ENCODE results near the gene NIPAL1.

The NIPAL1 gene

DNA sequence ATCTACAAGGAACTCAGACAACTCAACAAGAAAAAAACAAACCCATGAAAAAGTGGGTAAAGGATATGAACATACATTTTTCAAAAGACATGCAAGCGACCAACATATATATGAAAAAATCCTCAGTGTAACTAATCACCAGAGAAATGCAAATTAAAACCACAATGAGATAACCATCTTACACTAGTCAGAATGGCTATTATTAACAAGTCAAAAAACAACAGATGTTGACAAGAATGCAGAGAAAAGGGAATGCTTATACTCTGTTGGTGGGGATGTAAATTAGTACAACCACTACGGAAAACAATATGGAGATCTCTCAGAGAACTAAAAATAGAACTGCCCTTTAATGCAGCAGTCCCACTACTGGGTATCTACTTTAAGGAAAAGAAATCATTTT lies 12.1 kb downstream of the NIPAL1 start:
- no peak for DNase-seq

DNA sequence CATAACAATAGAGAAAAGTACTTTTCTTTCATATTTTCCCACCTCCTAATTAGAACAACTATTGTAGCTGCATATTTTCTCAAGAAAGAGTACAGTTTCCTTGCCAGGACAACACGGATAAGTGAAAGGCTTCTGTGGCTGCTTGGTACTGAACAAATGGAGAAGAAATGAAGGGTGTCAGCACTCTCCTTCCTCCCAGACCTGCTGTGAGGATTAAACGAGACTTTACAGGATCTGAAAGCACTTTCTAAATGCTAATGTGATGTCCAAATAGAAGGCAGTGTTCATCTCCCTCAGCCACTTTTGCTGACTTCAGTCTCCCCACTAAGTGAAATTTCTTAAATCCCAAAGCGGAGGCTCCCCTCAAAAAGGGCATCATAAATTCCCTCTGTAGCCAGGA lies 13.9 kb downstream of the NIPAL1 start:
- no peak for DNase-seq

DNA sequence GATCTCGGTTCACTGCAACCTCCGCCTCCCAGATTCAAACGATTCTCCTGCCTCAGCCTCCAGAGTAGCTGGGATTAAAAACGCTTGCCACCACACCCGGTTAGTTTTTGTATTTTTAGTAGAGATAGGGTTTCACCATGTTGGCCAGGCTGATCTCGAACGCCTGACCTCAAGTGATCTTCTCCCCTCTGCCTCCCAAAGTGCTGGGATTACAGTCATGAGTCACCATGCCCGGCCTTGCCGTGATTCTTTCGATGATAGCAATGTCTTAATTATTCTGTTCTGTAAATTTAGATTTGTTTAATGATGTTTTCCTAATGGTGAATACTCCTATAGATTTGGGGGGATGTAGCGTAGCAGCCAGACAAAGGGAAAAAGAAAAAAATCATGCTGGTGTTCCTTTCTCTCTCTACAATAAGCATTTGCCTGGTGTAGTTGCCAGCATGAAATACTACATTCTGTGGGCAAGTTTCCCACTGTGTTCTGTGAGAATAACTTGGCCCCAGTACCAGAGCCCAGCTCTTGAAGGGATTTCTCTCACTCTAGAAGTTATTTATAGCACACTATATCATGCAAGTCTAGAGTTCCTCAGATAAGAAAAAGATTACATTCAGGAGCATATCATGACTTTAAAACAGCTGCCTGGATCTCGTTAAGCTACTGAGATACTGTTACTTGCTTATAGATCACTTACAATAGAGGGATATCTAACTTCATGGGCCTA lies 15.4 kb downstream of the NIPAL1 start:
- DNase-seq, result no peak

DNA sequence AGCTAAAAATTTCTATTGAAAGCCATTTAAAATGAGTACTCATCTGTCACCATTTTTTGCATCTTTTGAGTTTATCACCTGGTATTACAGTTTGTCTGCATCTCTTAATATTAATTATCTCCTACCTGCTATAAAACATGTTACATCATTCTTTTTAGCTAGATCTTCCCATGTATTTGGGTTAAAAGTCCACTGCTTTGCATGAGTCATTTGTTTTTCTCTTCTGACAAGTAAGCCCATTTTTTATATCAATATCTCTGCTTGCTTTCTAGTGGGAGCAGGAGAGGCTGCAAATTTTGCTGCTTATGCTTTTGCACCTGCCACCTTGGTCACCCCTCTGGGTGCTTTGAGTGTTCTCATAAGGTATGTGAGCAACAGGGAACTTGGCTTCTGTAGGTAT lies 16.1 kb downstream of the NIPAL1 start:
- no peak for DNase-seq

DNA sequence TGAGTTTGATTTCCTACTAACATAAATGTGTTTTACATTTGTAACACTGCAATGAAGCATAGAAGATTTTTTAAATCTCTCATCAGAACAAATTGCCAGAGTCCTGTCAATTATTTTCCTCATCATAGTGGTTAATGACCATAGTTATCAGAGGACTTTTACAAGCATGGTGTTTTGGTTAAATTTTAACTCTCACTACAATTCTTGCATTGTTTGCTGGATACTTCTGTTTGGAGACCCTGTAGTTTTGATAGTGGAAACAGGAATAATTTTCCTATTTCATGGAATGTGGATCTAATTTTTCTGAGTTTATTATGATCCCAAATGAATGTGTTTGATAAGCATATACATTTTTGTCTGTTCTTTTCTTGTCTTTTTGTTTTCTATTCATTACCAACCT lies 16.8 kb downstream of the NIPAL1 start:
- DNase-seq, result no peak

DNA sequence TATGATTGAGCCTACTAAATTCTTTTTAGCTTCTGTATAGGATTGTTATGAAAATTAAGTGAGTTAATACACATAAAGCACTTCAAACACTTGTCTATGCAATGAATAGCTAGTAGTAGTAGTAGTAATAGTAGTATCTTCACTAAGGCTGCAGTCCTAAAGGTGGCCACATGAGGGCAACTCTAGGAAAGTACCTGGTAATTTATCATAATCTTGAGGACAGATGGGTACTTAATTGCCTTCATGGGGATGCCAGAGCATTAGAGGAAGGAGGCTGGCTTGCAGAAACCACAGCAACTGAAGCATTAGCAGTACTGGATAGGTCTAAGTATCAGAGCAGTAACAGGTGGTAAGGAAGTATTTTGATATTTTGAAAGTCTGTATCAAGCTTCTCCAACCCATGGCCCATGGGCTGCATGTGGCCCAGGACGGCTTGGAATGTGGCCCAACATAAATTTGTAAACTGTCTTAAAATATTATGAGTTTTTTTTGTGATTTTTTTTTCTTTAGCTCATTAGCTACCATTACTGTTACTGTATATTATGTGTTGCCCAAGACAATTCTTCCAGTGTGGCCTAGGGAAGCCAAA lies 17.3 kb downstream of the NIPAL1 start:
- DNase-seq, result peak; percentile 62

DNA sequence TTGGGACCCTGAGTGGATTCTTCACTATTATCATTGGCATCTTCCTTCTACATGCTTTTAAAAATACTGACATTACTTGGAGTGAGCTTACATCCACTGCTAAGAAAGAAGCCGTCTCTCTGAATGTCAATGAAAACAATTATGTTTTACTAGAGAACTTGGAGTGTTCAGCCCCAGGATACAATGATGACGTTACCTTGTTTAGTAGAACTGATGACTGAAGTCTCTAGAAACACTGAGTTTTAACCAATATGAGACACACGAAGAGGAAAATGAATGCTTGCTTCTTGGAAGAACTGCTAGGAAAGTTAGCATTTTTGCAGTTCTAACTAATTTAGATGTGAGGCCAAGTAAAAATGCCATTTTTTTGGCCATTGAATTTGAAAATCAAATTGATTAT lies 19.4 kb downstream of the NIPAL1 start:
- DNase-seq, result no peak

DNA sequence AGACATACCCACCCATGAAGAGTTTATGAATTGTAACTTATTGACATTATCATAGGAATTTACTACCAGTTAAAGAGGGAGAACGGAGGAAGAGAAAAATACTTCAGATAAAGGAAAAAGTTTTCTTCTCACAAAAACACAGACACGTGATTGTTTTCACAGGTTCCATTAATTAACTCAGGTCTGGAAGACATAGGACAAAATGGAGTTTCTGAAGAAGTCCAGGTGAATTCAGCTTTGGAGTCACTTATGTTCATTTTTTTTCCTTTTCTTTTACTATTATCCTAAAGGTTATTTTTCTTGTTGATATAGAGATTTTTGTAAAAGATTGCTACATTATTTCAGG lies 20.5 kb downstream of the NIPAL1 start:
- DNase-seq, result no peak

DNA sequence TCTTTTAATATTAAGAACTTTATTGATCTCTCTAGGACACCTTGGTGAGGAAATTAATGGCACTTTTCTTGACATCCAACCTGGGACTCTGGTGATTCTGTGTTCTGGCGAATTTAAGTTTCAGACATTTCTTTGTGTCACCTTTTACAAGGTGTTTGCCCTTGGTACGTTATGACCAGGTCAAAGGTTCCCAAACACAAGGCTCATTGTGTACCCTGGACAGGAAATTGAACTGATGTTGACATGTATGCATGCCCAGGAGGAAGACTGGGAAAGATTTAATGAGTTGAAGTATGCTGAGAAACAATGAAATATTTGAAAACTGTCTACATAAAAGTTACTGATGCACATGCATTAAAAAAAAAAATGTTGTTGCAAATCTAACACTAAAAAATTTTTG lies 22.1 kb downstream of the NIPAL1 start:
- no peak for DNase-seq

DNA sequence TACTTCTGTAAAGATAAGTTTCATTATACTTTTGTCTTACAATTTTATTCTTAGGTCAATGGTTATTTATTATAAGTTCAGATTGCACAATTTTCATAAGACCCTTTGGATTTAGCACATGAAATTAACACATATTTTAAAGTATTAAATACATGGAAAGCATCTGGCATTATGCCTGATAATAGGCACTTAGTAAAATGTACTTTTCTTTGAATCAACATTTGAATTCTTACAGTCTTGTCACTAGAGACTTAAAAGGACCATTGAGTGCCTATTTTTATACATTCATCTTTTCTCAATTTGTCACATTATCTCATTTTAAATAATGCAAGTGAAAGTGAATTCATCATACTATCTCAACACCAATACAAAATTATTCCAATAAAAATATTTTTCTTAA lies 23.0 kb downstream of the NIPAL1 start:
- DNase-seq, result no peak

DNA sequence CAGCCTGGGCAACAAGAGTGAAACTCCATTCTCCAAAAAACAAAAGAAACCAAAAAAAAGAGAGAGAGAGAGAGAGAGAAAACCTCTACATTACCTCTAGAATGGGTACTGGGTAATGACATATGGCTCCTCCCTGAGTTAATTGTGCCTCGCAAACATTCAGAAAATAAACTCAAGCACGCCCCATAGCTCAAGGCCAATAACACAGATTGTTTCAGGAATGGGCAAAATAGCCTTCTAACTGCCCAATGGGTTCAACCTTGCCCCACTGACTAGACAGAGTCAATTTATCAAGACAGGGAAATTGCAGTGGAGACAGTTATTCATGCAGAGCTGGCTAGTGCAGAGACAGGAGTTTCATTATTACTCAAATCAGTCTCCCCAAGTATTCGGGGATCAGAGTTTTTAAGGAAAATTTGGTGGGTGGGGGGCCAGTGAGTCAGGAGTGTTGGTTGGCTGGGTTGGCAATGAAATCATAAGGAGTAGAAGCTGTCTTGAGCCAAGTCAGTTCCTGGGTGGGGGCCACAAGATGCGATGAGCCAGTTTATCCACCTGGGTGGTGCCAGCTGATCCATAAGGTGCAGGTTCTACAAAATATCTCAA lies 25.1 kb downstream of the NIPAL1 start:
- DNase-seq, result no peak

DNA sequence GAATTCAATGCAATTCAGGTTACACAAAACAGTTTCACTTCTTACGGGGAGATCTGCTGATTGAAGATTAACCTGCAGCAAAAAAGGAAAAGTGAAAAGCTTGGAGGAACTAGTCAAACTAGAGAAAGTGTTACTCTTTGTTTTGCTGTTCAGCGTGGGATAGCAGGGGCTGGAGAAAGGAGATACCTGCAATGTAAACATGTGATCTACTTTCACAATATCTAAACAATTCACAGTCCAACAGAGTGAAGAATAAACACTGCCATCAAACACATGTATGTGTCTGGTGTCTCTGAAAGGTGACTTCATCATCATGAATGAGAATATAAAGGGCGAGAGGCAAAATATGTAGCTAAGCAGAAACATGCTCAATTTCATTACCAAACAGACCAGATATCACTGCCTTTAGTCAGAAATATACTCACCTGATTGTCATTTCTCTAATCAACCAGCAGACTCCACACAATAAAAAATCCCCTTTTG lies 26.4 kb downstream of the NIPAL1 start:
- no peak for DNase-seq

DNA sequence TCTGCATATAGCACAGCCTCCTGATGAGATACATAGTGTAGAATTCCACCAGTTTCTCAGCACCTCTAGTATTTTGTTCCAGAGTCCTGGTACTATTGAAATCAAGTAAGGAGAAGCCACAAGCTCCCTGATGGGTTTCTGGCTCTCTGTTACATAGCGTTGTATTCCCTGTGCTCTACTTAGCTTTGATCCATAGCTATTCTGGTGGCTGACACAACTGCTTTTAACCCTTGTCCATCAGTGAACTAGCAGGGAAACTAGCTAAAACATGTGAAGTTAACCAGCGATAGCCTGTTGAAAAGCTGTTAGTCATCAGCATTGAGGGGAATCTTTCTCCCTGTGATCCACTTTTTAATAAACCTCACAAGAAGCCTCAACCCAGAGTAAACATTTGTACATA lies 26.9 kb downstream of the NIPAL1 start:
- no peak for DNase-seq

DNA sequence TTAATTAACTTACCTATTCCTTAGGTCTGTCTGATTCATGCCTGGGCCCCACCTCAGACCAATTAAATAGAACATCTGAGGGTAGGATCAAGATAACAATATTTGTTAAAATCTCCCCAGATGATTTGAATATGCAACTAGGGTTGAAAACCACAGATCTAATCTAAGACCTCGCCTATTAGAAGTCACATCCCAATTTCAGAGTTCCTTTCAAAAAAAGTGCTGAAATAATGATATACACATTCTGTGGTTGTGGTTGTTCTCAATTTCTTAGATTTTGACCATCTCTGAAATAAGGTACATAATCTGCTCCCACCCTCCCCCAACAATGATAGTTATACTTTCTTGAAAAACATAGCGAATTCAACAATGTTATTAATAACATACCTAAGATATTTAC lies 27.7 kb downstream of the NIPAL1 start:
- no peak for DNase-seq

DNA sequence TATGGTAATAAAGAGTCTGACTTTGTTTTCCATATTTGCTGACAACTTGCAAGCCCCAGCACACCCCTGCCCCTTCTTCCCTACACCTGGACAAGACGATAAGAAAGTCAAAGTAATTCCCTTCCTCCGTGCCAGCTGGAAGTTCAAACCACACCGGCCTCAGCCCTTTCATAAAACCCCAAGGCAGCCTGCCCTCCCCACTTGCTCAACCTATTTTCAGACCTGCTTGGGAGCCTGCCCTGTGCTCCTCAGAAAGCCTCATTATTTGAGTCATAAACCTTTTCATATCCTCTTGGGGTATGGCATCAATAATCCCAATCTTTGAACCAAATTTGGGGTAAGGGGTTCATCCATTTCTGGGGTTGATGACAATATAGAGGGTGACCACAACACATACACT lies 29.5 kb downstream of the NIPAL1 start:
- no peak for DNase-seq

DNA sequence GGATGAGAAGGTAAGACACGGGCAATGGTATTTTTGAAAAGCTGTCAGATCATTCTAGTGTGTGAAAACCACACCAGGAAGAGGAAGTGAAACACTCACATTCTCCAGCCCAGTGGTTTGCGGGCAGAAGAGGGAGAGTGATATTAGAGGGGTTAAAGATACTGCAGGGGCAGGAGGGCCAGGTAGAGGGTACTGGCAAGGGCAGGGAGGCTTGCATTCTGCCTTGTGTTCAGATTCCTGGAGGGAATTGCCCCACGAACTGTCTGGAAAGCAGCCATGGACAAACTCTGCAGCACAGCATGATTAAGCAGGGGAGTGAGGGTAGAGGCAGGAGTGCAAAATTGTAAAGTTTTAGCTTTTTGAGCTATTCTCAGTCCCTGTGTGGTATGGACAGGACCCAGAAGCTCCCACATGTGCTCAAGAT lies 30.9 kb downstream of the NIPAL1 start:
- DNase-seq, result peak; percentile 58

DNA sequence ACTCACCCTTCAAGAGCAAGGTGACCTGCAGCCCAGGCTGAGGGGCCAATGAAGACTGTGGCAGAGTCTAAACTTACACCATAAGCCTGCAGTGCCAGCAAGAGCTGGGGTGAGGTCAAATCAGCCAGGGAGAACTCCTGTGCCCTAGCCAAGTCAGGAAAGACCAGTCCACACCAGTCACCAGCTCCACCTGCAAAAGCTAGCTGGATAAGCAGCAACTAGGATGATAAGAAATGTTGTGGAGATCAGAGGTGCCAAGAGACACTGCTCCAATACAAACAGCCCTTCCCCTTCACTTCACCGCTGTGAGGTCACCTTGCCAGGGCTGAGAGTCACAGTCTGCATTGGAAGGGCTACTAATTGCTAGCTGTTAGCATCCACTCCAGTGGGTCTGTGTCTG lies 31.3 kb downstream of the NIPAL1 start:
- DNase-seq, result no peak

DNA sequence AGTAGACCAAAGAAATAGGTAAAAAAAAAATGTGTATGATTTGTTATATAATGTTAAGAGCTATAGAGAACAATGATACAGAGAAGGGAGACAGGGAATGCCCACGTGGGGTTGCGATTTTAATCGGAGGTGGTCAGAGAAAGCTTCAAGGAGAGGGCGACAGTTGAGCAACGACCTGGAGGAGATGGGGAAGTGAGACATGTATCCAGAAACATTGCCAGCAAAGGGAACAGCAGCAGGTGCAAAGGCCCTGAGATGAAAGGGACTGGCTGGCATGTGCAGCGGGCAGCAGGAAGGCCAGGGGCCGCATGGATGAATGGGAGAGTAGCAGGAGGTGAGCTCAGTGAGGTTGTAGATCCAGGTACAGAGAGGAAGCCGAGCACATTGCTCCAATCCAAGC lies 32.9 kb downstream of the NIPAL1 start:
- no peak for DNase-seq

DNA sequence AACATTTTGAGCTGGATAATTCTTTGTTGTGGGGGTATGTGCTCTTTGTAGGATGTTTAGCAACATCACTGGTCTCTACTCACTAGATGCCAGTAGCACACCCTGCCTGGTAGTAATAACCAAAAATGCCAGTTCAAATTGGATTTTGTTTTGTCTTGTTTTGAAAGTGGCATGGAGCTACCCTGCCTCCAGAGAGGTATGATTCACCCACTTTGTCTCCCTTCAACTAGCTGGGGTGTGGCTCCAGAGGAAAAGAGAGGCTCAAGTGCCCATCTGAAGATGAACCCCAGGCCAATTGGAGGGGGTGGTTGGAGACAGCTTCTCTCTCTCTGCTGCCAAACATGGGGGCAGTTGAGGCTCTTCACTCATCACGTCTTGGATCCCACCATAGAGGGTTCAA lies 34.5 kb downstream of the NIPAL1 start:
- no peak for DNase-seq

DNA sequence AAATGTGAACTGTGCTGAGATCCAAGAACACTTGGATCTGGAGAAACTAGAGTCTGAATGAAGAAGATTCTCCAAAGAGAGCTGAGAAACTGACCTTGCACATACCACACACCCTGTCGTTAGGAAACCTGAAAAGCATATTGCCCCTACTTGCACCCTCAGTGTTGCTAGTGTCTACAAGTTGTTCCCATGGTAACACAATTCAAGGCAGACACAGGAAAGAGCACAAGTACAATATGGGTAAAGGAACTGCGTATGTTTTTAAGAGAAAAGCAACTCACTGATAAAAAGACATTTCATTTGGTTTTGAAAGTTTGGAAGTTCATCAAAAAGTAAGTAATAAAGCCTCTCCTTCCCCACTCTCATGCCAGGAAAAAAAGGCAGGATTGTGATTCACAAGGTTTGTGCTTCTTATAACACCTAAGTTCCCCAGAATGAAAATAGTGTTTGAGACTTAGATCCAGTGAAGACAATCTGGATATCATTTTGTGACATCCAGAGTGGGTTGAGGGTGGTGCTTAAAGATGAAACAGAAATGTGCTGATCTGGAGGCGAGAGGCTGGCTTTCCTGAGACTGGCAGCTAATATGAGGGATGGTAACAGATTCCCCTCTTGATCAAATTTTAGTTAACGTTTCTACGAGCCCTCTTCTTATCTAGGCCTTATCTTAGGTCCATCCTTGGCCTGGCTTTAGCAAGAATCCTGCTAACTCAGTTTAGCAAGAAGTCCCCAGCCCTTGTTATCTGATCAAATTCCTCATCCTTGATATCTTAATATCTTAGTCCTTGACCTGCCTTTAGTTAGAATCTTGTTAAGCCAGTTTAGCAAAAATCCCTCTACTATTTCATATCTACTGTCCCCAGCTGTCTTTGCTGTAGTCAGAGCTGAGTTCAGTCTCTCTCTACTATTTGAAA lies 42.3 kb downstream of the NIPAL1 start:
- DNase-seq, result no peak

DNA sequence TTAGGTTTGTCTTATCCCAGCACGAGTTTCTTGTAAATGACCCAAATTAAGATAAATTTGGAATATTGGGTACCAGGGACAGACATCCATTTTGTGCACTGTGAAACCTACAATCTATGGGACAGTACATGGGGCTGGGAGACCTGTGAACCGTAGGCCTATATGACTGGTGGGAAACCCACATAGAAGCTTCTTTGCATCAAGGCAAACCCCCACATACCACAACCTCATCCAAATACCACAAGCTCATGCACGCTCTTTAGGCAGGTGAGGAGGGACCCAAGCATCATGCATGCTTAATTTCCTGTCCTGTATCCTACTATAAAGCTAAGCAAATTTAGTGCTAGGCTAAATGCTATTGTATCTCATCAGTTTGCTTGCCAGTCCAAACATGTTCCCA lies 47.8 kb downstream of the NIPAL1 start:
- no peak for DNase-seq

DNA sequence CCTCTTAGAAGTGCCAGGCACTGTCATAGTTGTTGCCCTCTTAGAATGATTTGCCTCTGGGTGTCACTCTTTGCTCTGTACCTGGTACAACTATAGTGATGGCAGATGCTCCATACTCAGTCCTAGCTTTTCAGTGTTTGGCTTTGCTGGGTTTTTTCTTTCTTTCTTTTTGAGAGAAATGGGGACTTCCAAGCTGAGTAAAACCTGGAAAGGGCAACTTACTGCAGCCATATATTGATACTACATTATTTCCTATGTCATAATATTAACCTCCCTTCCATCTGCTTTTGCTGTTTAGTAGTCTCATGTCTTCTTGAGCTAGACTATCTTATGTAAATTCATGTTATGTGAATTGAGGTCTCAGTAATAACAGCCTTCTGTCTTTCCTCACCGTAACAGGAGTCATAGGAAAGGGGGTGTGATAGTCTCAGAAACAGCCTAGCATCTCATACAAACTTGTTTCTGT lies 49.0 kb downstream of the NIPAL1 start:
- no peak for DNase-seq

DNA sequence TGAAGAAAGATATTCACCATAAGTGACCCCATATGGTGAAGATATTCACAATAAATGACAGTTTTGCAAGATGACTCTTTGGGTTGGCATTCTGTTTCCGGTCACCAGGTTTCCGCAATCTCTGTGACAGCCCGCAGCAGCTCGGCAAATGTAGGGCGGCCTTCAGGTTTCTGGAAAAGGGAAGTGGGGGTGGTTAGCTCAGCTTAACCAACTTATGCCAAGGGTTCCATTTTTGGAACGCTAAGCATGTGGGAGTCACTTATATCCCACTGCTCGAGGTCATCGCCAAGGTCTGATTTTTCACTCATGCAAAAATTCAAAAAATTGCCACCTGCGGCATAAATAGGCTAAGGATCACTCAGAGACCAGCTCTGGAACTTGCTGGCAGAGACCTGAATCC lies 51.0 kb downstream of the NIPAL1 start:
- DNase-seq, result no peak
